Activated CD8-positive, alpha-beta T cell treated with anti-CD3 and anti-CD28 coated beads, Interleukin-2, amount 10 ng/mL, durations not matched to agents 7 days and 5 days (primary cell): Measurements from ENCODE around the gene MSI2. TPM values are rescaled to one million over a fixed set of nuclear protein-coding genes. Genes with fewer than 3 reads are reported as not detected.

Experiments
- ATAC-seq: fragments of 150-1000 bp; cut with Tn5 transposase; one replicate; pipeline ENCODE4 v1.10.0; 2021; ENCODE audit warnings: moderate library complexity
- CTCF ChIA-PET: fragments of 350-600 bp; sonication (Branson Sonifier 250); formaldehyde crosslinking; loops from one replicate; lab custom pipeline; 2021; ENCODE audit warnings: antibody characterized with exemption; lab: Charles Lee
- POLR2A ChIA-PET: fragments of 350-600 bp; sonication (Branson Sonifier 250); formaldehyde crosslinking; loops from one replicate; lab custom pipeline; 2021; ENCODE audit warnings: antibody characterized with exemption; lab: Charles Lee
- DNase-seq: peaks from one replicate; pipeline ENCODE4 v3.0.0-alpha.2; 2020
- H3K27ac Mint-ChIP-seq: one replicate; pipeline ENCODE4 v1.8.0; 2021; ENCODE audit warnings: mild to moderate bottlenecking, mixed read lengths
- H3K27me3 Mint-ChIP-seq: one replicate; pipeline ENCODE4 v1.8.0; 2021; ENCODE audit warnings: low read depth, mixed read lengths
- H3K36me3 Mint-ChIP-seq: one replicate; pipeline ENCODE4 v1.8.0; 2021; ENCODE audit warnings: low read depth, mixed read lengths
- H3K4me1 Mint-ChIP-seq: one replicate; pipeline ENCODE4 v1.8.0; 2021; ENCODE audit warnings: low read depth, mixed read lengths
- H3K4me3 Mint-ChIP-seq: one replicate; pipeline ENCODE4 v1.8.0; 2021; ENCODE audit warnings: mild to moderate bottlenecking, mixed read lengths
- H3K9me3 Mint-ChIP-seq: one replicate; pipeline ENCODE4 v1.8.0; 2022; ENCODE audit warnings: mixed read lengths; ENCODE audit not compliant: insufficient read depth
- total RNA-seq, 2 experiments: library from RNA; stranded (reverse); gene quantifications; one replicate each; pipeline ENCODE4 v1.2.3, GENCODE V29; 2021

MSI2 gene
- total RNA-seq, 2 experiments from 2014 or later = 123 to 125 TPM

DNA sequence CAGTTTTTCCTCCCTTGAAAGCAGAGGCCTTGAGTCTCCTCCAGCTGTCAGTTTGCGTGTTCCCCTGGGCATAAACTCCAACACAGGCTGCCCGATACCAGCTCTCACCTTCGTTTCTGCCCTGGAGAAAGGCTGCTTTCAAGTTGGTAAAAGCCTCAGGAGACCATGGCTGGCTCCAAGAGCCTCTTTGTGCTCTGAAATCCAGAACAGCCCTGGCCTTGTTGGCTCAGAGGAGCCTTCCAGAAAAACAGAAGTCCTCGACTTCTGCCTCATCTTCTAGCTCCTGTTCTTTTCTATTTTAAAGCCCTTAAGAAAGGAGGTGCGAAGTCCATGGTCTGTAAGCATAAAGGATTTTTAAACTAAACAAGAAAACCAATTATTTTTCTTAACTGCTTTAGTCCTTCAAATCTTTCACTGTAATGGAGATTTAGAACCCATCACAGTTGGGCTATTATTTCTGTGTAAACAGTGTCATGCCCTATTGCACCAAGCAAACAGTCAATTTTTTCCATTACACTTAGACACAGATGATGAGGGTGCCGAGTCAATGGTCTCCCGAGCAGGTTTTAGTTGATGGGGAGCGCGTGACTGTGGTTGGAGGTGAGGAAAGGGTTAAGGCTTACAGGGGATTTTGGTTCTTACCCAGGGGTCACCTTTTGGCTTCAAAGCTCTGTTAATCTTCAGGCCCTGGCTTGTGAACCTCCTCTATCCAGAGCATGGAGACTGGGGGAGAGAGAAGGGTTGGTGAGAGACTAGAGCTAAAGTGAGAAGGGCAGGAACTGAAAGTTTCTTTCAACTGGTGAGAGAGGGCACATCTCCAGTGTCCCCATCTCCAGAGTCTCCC, 212.8 kb downstream of the MSI2 start:
- peaks cover 8% of the 10 kb centered on the region for H3K36me3 Mint-ChIP-seq
- POLR2A ChIA-PET = interaction anchor here (1.9 kb wide), 1 partner anchor 14 kb away, joined by 5 read pairs; no protein-coding TSS in a partner anchor
- H3K9me3 Mint-ChIP-seq = no peaks in the 10 kb centered on the region
- H3K4me1 Mint-ChIP-seq = peaks cover 8% of the 10 kb centered on the region
- no peak overlapping the region for H3K27ac Mint-ChIP-seq
- DNase-seq (no peak), ATAC-seq (no peak)
- no peak overlapping the region for H3K4me3 Mint-ChIP-seq
- CTCF ChIA-PET = interaction anchor here (1.2 to 1.9 kb wide), 5 partner anchors 11 to 226 kb away, joined by 3 to 11 read pairs (median 4); no protein-coding TSS in a partner anchor
- no peaks in the 10 kb centered on the region for H3K27me3 Mint-ChIP-seq

DNA sequence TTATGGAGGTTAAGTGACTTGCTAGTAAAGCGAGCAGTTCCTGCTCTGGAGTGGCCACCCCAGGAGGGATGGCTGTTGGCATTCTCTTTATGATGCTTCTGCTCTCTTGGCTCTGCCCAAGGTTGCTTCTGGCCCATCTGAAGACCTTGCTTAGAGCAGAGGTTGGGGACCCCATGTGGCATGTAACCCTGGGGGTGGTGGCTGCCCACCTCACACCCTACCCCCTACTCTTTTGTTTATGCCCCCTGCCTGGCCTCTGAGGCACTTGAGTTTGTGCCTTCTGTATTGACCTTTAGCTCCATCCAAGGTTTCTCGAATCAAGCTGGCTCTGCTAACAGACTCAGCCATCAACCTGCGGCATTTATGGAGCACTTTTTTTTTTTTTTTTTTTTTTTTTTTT, 214.6 kb downstream of the MSI2 start:
- no peak for ATAC-seq
- H3K27ac Mint-ChIP-seq = no peak overlapping the region
- CTCF ChIA-PET = interaction anchor here (1.1 kb wide), 1 partner anchor 9 kb away, joined by 3 read pairs; no protein-coding TSS in a partner anchor
- peaks cover 8% of the 10 kb centered on the region for H3K4me1 Mint-ChIP-seq
- no peak for DNase-seq
- no peak overlapping the region for H3K4me3 Mint-ChIP-seq
- POLR2A ChIA-PET = no interaction called here
- peaks cover 5% of the 10 kb centered on the region for H3K36me3 Mint-ChIP-seq
- H3K27me3 Mint-ChIP-seq = no peaks in the 10 kb centered on the region
- no peaks in the 10 kb centered on the region for H3K9me3 Mint-ChIP-seq

DNA sequence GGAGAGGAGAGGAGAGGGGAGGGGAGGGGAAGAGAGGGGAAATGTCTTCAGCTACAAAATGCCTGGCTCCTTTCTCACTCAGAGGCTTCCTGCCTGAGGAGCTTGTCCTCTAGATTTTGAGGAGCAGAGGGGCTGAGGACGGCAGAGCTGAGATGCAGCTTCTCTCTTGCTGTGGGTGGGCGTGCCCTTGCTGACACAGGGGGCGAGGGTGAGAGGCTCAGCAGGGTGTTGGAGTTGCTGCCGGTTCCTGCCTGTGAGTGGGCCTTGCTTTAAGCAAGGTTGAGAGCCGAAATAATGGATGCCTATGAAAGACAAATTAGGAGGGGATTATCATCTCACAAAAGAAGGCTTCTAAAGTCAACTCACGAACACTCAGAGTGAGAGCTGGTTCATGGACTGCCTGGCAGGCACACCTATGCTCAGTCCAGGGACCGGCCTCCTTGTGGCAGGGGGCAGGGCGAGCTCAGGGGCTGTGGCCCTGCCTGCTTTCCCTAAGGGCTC, 215.6 kb downstream of the MSI2 start:
- peaks cover 8% of the 10 kb centered on the region for H3K4me1 Mint-ChIP-seq
- ATAC-seq = no peak
- H3K27ac Mint-ChIP-seq = no peak overlapping the region
- CTCF ChIA-PET = interaction anchor here (1.1 to 1.3 kb wide), 3 partner anchors 8 to 10 kb away, joined by 3 read pairs; no protein-coding TSS in a partner anchor
- POLR2A ChIA-PET = no interaction called here
- H3K27me3 Mint-ChIP-seq = no peaks in the 10 kb centered on the region
- peaks cover 5% of the 10 kb centered on the region for H3K36me3 Mint-ChIP-seq
- H3K9me3 Mint-ChIP-seq = no peaks in the 10 kb centered on the region
- DNase-seq = no peak
- H3K4me3 Mint-ChIP-seq = no peak overlapping the region

DNA sequence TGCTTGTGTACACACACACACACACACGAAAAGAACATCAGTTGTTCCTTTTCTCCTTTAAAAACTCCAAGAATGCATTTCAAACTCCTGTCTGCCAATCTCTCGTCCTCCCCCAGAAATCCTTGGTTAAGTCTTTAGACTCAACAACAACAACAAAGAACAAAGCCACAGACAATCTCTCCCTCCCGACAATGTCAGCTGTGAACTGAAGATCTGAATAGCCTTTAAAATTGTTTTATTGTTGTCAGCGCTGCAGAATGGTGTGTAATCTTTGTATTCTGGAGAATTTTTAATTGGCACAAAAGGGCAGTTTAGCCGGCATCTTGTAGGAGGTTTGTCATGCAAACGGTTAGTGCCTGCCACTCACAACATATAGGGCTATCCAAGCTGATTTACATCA, 219.5 kb downstream of the MSI2 start:
- Mint-ChIP-seq H3K4me3 (no peak overlapping the region), H3K27me3 (no peaks in the 10 kb centered on the region), H3K36me3 (peaks cover 9% of the 10 kb centered on the region), H3K4me1 (peaks cover 16% of the 10 kb centered on the region), H3K27ac (no peak overlapping the region), H3K9me3 (no peaks in the 10 kb centered on the region)
- CTCF ChIA-PET = interaction anchor here (1.0 to 5.3 kb wide), 2 partner anchors 67 to 233 kb away, joined by 3 to 21 read pairs; no protein-coding TSS in a partner anchor
- POLR2A ChIA-PET = no interaction called here
- ATAC-seq = no peak
- DNase-seq = no peak

DNA sequence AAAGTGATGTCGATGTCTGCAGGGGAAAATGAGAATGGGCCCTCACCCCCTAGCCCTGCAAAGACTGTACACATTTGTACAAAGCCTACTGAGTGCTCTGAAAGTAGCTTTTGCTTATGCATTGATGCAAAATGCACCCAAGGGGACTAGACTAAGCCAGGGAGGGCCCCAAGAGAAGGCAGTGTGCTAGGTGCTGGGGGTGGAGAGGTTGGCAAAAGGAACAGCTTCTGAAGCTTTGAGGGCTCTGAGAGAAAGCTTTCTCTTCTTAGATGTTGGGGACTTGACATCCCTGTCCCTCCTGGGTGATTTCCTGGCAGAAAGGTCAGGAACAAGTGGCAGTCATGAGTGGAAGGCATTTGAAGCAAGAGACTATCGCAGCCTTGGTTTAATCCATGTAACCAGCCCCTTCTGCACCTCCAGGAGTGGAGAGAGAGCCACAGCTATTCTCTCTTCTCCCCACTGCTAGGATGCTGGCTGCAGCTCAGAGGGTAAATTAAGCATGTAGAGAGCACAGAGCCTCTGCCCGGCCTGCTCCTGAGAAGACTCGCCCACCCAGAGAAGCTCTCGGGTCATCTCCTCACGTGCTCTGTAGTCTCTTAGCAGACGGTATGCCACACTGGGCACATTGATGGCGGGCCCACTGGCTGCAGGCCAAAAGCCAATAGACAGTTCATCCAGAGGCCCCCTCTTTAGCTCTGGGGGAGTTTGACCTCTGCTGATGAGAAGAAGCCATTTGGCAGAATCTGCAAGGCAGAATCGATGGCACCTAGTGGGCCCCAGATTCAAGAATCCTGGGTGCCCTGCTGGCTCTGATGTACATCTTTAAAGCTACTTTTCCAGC, 221.4 kb downstream of the MSI2 start:
- Mint-ChIP-seq H3K36me3 (peaks cover 12% of the 10 kb centered on the region), H3K4me3 (no peak overlapping the region), H3K27me3 (no peaks in the 10 kb centered on the region), H3K4me1 (peaks cover 35% of the 10 kb centered on the region), H3K9me3 (no peaks in the 10 kb centered on the region), H3K27ac (no peak overlapping the region)
- ChIA-PET CTCF (interaction anchor here (0.7 to 5.3 kb wide), 2 partner anchors 97 to 234 kb away, joined by 3 to 21 read pairs; no protein-coding TSS in a partner anchor), POLR2A (interaction anchor here (0.6 to 1.1 kb wide), 2 partner anchors 10 to 23 kb away, joined by 3 read pairs; no protein-coding TSS in a partner anchor)
- ATAC-seq (no peak), DNase-seq (no peak)

DNA sequence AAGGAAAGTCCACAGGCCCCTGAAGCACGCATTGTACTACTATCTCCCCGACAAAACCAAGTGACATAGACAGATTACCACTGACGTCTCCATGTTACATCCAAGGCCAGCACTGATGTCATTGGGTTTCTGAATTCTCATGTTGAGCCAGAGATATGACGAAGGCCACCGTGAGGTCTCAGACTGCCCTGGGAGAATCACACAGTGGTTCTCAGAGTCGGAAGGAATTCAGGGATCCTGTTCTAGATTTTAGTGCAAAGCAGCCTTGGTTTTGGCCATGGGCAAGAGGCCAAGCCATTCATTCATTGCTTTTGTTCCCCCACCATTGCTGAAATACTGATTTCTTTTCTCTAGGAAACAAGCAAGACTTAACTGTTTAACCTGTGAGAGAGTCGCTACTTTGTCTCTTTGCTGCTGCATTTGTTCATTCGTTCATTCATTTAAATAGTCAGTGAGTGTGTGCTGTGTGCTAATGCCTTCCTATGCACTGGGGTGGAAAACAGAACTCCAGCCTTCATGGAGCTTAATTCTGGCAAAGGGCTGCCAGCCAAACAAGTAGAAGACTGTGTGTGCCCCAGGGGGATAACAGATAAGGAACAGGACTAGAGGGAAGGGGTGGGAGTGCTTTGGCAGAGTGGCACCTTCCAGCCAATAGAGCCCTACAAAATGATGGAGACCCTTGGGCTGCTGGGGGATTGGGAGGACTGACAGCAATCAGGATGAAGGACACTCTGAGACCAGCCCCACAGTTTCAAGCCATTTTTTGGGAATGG, 222.3 kb downstream of the MSI2 start:
- no peak for DNase-seq
- ChIA-PET POLR2A (no interaction called here), CTCF (interaction anchor here (5.3 kb wide), 1 partner anchor 235 kb away, joined by 21 read pairs; no protein-coding TSS in a partner anchor)
- Mint-ChIP-seq H3K27ac (no peak overlapping the region), H3K9me3 (no peaks in the 10 kb centered on the region), H3K36me3 (peaks cover 12% of the 10 kb centered on the region), H3K4me1 (peaks cover 42% of the 10 kb centered on the region), H3K27me3 (no peaks in the 10 kb centered on the region), H3K4me3 (no peak overlapping the region)
- no peak for ATAC-seq

DNA sequence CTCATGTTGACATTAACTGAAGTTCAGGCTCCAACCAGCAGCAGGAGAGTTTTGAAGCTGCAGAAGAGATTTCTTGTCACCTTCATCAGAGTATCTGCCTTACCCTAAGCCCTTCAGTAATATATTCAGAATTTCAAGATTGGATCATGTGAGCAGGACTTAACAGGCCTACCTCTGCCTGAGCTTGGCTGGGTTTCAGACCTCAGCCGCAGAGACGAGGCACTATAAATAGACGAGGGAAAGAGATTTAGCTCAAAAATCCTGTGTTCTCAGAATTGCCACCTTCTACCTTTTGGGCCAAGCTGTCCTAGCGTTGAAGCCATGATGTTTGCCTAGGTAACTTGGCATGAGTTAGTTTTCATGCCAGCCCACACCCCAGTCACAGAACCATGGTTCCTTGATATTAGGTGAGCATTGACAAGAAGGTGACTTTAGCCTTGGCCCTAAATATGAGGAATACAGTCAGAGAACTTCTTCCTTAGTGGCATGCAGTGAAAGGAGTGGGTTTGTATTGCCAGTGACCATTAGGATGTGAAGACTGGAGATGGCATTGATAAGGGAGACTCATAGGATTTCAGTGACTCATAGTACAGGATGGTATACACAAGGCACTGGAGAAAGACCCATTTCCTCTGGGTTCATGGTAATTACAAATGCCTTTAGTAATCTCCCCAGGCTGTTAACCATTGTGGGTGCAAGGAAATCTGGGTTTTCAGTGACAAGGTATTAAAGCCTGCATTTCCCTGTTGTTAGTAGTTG, 224.3 kb downstream of the MSI2 start:
- peaks cover 16% of the 10 kb centered on the region for H3K36me3 Mint-ChIP-seq
- peak overlapping the region; percentile 71 for H3K27ac Mint-ChIP-seq
- DNase-seq (peak; percentile 53), ATAC-seq (peak; percentile 73)
- no peaks in the 10 kb centered on the region for H3K27me3 Mint-ChIP-seq
- H3K4me3 Mint-ChIP-seq = peak overlapping the region; percentile 35
- no peaks in the 10 kb centered on the region for H3K9me3 Mint-ChIP-seq
- POLR2A ChIA-PET = interaction anchor here (0.6 kb wide), 1 partner anchor 22 kb away, joined by 4 read pairs; no protein-coding TSS in a partner anchor
- CTCF ChIA-PET = interaction anchor here (1.0 to 5.3 kb wide), 9 partner anchors 8 to 237 kb away, joined by 3 to 21 read pairs (median 4); no protein-coding TSS in a partner anchor
- peaks cover 60% of the 10 kb centered on the region for H3K4me1 Mint-ChIP-seq

DNA sequence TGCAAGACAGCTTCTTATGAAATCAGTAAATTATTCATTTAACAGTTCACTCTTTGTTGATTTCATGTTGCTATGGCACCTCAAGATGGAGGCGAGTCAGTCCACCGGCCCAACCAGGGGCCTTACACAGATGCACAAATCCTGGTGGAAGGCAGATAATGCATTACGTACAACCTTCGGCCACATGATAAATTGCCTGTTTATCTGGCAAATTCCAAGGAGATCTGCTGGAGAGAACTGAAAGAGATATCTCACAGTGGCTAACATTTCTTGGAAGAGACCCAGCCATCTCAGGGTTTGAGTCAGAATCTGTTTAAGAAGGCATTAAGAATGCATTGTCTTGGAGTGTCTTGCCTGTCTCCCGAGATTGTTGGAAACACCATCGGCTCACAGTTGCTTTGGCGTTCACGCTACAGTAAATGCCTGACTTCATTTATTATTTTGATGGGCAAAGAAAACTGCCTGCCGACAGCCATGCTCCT, 225.6 kb downstream of the MSI2 start:
- CTCF ChIA-PET = interaction anchor here (1.1 to 1.6 kb wide), 4 partner anchors 8 to 384 kb away, joined by 3 read pairs; no protein-coding TSS in a partner anchor
- H3K27ac Mint-ChIP-seq = no peak overlapping the region
- POLR2A ChIA-PET = no interaction called here

DNA sequence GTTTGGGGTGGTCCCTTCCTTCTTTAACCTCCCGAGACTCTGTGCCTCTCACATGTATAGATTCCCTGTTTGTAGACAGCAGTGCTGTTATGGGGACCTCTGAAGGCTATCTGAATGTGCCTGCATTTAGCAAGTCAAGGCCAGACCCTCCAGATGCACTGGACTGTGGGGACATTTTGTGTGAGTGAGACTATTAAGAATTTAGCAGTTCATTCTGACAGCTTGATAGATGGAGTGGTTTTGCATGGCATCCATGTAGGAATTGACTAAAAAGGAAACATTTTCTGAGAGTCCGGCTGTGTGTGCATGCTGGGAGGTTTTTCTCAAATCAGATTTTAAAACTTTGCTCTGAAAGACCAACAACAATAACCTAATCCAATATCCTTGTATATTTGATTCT, 226.3 kb downstream of the MSI2 start:
- DNase-seq = no peak
- no peak for ATAC-seq
- no peaks in the 10 kb centered on the region for H3K27me3 Mint-ChIP-seq
- no peaks in the 10 kb centered on the region for H3K9me3 Mint-ChIP-seq
- no peak overlapping the region for H3K4me3 Mint-ChIP-seq
- H3K4me1 Mint-ChIP-seq = peaks cover 78% of the 10 kb centered on the region
- ChIA-PET CTCF (interaction anchor here (1.1 to 1.3 kb wide), 2 partner anchors 9 to 385 kb away, joined by 3 read pairs; no protein-coding TSS in a partner anchor), POLR2A (no interaction called here)
- H3K27ac Mint-ChIP-seq = no peak overlapping the region
- peaks cover 20% of the 10 kb centered on the region for H3K36me3 Mint-ChIP-seq

More for the DNA sequence above, 225.6 kb downstream of the MSI2 start:
- no peak for DNase-seq
- Mint-ChIP-seq H3K27me3 (no peaks in the 10 kb centered on the region), H3K9me3 (no peaks in the 10 kb centered on the region), H3K36me3 (peaks cover 16% of the 10 kb centered on the region), H3K4me1 (peaks cover 74% of the 10 kb centered on the region), H3K4me3 (no peak overlapping the region)
- no peak for ATAC-seq

DNA sequence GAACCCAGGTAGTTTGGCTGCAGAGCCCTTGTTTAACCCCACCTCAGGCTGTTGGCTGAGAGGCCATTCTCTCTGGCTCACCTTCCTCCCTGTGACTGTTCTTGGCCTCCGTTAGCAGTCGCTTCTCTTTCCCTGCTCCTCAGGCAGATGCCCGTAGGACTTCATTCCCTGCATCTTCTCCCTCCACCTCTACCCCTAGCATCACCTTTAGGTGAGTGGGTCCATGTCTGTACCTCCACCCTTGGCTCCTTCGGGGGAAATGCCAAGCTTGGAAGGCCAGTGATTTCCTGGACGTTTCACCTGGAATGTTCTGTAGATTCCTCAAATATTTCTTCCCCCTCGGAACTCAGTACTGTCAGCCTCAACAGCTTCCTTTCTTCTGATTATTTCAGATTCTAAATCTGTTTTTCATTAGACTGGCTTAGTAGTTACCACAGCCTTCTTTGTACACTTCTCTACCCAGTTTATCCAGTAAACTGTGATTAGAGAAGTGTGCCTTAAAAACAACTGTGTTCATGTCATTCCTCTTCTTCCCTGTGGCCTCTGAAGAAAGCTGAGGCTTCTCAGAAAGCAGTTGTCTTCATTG, 227.9 kb downstream of the MSI2 start:
- Mint-ChIP-seq H3K4me3 (no peak overlapping the region), H3K9me3 (no peaks in the 10 kb centered on the region), H3K27ac (no peak overlapping the region), H3K36me3 (peaks cover 14% of the 10 kb centered on the region), H3K4me1 (peaks cover 82% of the 10 kb centered on the region), H3K27me3 (no peaks in the 10 kb centered on the region)
- ChIA-PET CTCF (interaction anchor here (1.0 to 2.3 kb wide), 3 partner anchors 16 to 263 kb away, joined by 3 to 7 read pairs (median 4); no protein-coding TSS in a partner anchor), POLR2A (no interaction called here)
- ATAC-seq = no peak
- no peak for DNase-seq
